GM19467 (cell line): ENCODE results near the gene CCDC112.

Experiments
- ATAC-seq: cut with Tn5 transposase; IDR thresholded peaks from one replicate; pipeline ENCODE4 v1.9.1; 2021; ENCODE audit warnings: mild to moderate bottlenecking, moderate library complexity; ENCODE audit not compliant: unreplicated experiment

Gene CCDC112, protein sequence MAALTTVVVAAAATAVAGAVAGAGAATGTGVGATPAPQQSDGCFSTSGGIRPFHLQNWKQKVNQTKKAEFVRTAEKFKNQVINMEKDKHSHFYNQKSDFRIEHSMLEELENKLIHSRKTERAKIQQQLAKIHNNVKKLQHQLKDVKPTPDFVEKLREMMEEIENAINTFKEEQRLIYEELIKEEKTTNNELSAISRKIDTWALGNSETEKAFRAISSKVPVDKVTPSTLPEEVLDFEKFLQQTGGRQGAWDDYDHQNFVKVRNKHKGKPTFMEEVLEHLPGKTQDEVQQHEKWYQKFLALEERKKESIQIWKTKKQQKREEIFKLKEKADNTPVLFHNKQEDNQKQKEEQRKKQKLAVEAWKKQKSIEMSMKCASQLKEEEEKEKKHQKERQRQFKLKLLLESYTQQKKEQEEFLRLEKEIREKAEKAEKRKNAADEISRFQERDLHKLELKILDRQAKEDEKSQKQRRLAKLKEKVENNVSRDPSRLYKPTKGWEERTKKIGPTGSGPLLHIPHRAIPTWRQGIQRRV

DNA sequence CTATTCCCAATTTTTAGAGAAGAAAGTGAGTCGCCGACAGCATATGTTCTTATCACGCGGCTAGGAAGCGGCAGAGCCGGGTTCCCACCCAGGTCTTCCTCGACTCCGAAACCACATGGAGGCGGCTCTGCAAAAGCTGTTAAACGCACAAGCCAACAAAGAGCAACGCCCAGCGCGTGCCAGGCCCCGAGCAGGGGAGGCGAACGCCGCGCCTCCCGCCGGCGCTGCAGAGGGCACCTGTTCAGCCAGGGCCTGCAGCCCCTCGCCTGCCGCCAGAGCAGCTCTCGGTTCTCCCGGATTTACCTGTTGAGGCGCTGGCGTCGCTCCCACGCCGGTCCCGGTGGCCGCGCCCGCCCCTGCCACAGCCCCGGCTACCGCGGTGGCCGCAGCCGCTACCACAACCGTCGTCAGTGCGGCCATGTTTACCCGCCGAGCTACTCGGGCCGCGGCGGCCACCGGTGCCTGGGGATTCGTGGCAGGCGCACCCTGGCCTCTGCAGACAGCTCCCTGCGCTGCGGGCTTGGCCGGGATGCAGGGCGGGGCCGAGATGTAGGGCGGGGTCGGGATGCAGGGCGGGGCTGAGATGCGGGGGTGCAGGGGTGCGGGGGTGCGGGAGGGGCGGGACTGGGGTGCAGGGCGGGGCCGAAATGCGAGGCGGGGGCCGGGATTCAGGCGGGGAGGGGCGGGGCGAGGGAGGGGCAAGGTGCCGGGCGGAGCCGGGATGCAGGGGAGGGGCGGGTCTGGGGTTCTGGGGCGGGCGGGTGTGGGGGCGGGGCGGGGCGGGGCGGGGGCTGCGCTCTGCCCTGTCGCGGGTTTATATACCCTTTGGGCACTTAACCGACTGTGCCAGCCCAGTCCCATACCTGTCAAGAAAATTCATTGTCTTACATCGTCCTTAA lies at the start of gene CCDC112:
TSS of gene CCDC112 (minus strand) at position 531 of the 899 bp plus-strand sequence. CDS start at position 420, 111 bp downstream.
- peak; percentile 79 for ATAC-seq

DNA sequence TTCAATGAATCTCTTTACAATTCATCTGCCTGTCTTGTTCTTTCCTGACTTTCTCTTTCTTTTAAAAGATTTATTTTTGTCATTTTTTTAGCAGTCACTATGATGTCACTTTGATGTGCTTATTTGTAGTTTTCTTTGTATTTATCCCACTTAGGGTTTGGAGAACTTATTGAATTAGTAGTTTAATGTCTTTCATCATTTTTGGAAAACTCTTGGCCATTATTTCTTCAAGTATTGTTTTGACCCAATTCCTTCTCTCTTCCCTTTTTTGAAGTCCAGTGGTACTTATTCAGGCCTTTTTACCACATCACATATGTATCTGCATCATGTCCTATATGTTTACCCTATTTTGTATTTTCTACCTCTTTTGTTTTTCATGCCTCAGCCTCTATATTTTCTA lies 48.9 kb upstream of the CCDC112 start:
- ATAC-seq: no peak

- no peak for ATAC-seq
Measured at GRCh38 chr5:115343855-115344254, 47.4 kb upstream of the CCDC112 start.

DNA sequence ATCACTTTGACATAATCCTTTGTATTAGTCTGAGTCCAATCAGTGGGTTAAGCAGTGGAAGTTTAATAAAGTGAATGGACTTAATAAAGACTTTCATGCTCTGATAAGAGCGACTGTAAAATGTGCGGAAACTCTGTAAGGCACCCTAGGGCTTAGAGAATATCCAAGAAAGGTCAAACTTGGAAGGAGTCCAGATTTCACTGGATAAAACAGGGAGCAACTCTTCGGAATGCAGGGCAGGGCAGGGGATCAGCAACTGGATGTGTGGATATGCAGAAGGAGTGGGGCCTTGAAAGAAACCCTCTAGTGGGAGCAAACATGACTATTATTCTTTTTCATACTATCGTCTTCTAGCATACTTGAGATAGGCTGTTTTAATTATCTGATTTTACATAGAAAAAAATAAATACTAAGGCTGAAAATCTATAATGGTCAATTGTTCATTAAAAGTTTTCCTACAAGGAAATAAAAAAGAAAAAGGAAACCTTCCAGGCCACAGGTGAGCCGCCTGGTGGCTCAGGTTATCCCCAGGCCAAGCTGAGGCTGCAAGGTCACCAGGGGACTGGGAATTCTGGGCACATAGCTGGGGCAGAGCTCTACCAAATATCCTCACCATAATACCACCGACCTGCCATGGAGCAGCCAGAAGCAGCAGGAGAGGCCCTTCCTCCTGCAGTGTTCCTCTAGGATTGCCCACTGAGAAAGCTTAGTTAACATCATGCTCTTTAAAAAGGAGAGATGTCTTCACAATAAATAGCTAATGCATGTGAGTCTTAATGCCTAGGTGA lies 46.3 kb upstream of the CCDC112 start:
- no peak for ATAC-seq

DNA sequence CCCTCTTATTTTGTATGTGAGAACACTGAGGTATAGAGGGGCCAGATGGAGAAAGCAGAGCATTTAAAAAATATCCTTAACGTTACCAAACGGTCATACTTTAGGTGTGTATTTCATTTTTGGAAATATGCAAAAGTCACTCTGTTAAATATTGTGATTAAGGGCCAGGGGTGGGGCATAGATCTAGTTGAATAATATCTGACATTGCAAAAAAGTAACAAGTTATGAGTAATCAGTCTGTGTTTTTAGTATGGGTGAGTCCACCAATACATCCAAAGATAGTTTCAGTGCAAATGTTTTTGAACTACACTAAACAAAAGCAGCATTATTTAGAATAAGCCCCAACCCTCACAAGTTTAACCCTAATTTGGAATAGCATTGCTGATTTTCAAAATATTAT lies 45.3 kb upstream of the CCDC112 start:
- ATAC-seq: no peak

DNA sequence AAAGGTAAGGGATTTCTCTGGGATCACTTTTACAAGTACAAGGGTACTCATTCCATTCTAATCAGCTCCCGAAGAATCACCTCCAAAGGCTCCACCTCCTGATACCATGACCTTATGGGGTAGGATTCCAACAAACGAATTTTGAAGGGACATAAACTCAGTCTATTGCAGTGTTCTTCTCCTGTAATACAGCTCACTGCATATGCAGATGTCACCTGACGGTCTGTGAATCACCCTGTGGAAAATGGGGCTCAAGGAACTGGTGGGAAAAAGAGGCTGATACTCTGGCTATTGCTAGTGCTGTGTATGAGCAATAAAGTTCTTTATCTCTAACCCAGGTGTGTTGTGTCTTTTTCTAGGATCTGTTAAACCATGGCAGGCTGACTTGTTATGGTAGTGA lies 42.4 kb upstream of the CCDC112 start:
- no peak for ATAC-seq

DNA sequence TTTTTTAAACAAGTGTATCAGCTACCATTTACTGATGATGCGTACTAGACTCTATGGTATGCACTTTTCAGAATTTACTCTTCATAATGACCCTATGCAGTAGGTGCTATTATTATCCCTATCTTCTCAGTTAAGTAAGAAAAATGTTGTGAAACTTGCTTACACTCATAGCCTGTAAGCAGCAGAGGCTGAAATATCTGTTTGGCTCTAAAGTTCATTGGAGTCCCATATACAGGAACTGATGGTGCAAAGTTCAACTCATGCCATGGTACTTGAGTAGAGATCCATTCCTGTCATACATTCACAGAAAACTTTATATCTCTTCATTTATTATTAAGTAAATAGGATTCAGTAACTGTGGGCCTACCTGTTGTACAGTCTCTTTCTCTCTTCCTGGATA lies 41.4 kb upstream of the CCDC112 start:
- no peak for ATAC-seq

DNA sequence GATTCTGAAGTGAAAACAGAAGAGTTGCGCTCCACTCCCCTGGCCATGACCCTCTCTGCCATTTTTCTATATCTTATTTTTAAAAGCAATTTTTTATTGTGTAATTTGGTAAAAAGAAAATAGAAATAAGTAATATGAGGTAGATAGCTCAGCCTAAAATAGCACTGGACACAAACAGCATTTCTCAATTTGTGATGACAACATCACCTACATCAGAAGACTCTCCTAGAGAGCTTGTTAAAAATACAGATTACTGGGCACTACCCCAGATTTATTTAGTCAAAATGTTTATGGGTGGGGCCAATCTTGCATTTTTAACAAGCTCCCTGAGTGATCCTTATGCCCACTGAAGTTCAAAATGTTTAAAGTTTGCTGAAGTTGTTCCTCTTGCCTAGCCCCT lies 40.5 kb upstream of the CCDC112 start:
- ATAC-seq: no peak

DNA sequence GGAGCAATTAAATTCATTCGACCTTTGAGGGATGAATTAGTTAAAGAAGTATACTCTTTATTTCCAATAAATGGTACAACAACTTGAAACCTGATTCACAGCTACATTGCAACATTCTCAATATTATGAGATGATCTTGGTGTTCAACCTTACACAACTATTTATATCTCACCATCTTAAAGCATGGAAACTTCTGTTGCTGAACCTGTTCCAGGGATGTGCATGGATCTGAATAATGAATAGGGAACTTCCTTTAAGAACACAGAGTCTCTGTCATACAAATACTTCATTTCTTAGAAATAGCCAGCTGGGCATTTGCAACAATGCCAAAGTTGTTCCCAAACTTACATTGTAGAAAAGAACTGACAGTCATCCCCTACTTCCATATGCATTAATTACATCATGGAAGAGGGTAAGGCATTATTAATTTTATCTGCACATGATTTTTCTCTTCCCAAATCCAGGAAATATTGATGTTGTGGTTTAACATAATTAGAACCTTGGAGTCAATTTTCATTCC lies 39.8 kb upstream of the CCDC112 start:
- ATAC-seq: no peak

GRCh38 chr5:115335301-115335700 lies 38.8 kb upstream of the CCDC112 start:
- ATAC-seq: no peak

DNA sequence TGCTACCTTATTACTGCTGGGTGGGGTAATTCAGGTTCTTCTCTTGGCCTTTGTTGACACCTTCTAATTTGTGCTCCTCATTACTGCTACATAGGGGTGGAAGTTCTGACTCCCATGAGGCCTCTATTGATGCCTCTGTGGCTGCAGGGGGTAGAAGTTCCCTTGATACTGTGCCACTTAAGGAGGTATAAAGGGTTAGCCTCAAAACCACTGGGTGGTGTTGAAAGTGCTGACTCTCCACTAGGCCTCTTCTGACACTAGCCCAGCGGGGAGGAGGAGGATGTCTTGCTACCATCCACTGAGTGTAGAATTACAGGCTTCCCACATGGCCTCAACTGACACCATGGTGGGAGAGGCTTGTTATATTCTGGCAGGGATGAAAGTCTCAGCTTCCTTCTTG lies 36.7 kb upstream of the CCDC112 start:
- ATAC-seq: no peak

DNA sequence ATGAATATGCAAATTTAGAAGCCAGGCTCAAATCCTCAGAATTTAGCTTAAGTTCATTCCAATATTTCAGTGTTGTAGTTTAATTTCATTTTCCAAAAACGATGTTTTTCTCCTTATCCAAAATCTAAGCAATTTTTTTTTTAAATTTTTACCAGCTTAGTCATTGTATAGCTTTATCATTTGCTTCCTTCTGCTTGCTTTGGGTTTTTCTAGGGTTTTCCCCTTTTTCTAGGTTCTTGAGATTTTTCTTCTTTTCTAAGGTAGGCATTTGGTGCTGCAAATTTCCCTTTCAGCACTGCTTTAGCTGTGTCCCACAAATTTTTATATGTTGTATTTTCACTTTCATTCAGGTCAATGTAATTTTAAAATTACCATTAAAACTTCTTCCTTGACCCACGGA lies 34.4 kb upstream of the CCDC112 start:
- no peak for ATAC-seq

DNA sequence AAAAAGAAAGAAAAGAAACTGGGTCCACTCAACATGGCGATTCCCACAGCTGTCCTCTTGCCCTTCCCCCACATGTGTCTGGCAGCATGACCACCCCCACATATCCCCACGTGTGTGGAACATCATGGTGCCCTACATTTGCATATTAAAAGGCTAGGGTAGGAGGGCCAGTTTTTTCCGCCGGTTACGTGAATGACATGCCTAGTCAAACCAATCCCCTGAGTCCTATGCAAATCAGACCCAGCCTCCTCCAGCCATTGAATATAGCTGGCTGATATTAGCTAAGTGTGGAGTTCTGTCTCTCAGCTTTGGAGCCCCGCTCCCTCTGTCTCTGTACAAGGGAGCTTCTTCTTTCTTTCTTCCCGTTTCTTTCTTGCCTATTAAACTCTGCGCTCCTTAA lies 33.0 kb upstream of the CCDC112 start:
- ATAC-seq: no peak

GRCh38 chr5:115328617-115329274 lies 32.3 kb upstream of the CCDC112 start:
- ATAC-seq: peak; percentile 56

GRCh38 chr5:115325296-115325959 lies 29.0 kb upstream of the CCDC112 start:
- no peak for ATAC-seq

DNA sequence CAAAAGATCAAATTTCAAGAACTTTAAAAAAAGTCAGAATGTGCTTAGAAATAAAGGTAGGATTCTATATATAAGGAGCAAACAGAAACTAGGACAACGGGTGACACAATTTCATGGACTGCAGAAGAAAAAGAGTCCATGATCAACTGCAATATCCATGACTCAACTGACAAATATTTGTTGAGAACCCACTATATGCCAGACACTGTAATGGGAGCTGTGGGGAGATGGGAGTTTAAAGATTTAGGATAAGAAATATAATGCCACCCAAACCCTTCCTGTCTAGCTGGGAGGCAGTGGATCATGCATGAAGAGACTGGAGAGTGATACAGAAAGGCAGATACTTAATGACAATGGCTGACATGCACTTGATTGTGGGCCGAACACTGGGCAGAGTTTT lies 27.6 kb upstream of the CCDC112 start:
- no peak for ATAC-seq

DNA sequence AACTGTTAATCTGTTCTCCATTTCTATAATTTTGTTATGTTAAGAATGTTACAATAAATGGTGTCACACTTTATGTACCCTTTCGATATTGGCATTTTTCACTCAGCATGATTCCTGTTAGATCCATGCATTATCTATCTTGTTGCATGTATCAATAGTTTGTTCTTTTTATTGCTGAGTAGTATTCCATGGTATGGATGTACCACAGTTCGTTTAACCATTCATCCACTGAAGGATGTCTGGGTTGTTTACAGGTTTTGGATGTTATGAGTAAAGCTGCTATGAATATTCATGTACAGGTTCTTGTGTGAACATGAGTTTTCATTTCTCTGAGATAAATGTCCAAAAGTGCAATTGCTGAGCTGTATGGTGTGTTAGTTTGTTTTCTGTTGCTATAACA lies 26.3 kb upstream of the CCDC112 start:
- no peak for ATAC-seq

GRCh38 chr5:115321309-115321708 lies 24.9 kb upstream of the CCDC112 start:
- ATAC-seq: no peak

DNA sequence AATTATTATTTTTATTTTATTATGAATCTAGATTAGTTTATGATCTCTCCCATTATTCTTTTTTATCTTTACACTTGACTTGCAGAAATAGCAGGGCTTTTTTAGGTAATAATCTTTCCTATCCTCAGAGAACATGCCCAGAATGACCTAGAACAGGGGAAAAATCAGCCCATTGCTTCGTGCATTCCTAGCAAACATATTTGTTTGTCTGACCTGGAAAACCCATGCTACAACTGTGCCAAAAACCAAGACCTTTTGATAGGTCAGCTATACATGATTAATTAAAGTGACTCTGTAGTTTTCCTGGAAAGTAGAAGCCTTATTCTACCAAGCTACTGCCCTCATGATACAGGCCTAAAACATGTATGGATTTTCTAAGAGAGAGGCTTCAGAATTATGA lies 24.1 kb upstream of the CCDC112 start:
- no peak for ATAC-seq

DNA sequence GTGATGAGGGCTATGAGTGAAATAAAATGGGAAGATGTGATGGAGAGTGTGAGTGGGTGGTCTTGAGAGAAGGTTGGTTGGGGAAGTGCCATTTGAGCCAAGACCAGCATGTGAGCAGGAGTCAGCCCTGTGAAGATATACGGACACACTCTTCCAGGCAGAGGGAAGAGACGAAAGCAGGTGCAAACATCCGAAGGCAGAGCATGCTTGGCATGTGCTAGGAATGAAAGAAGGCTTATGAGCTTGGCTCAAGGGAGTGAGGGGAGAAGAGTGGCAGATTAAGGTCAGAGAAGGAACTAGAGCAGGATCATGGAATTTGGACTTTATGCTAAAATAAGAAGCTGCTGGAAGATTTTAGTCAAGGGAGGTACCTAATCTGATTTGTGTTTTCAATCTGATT lies 23.6 kb upstream of the CCDC112 start:
- no peak for ATAC-seq
